Mesothelial cell of epicardium (in vitro differentiated cells): ENCODE measurements around the gene PPP6C. TPM values are rescaled to one million over a fixed set of nuclear protein-coding genes. Genes with fewer than 3 reads are reported as not detected.
"Not testable (repeated sequence)": the region's sequence is repeated elsewhere in the genome, so short reads cannot be mapped to it uniquely, and the experiment has no call there.

Source experiments
- DNase-seq, 2 experiments: peaks; one replicate each; pipeline ENCODE4 v3.0.0; 2021; ENCODE audit warnings: low spot score in 2 of 2; ENCODE audit not compliant: unreplicated experiment in 2 of 2
- H3K27ac Mint-ChIP-seq: 2 replicates; pipeline ENCODE4 v1.8.0; 2021; ENCODE audit warnings: mixed read lengths
- H3K27me3 Mint-ChIP-seq: 2 replicates; pipeline ENCODE4 v1.8.0; 2021; ENCODE audit warnings: low read depth, mixed read lengths
- H3K36me3 Mint-ChIP-seq: 2 replicates; pipeline ENCODE4 v1.8.0; 2021; ENCODE audit warnings: mixed read lengths
- H3K4me1 Mint-ChIP-seq: 2 replicates; pipeline ENCODE4 v1.8.0; 2021; ENCODE audit warnings: mixed read lengths
- H3K4me3 Mint-ChIP-seq: 2 replicates; pipeline ENCODE4 v1.8.0; 2021; ENCODE audit warnings: mild to moderate bottlenecking, moderate library complexity, mixed read lengths
- H3K9me3 Mint-ChIP-seq: 2 replicates; pipeline ENCODE4 v1.8.0; 2021; ENCODE audit warnings: mixed read lengths
- total RNA-seq: library from RNA; stranded (reverse); gene quantifications from 3 replicates; pipeline ENCODE4 v1.2.1, GENCODE V29; 2021
- TF ChIP-seq, protein P1 (sequence below): fragments of 200-600 bp; sonication (generic); IDR thresholded peaks from one replicate; pipeline ENCODE4 v1.5.0; 2021; ENCODE audit warnings: antibody characterized with exemption; ENCODE audit not compliant: unreplicated experiment

Gene PPP6C
- total RNA-seq, 1 donor from 2014 or later = 27.5 TPM

DNA sequence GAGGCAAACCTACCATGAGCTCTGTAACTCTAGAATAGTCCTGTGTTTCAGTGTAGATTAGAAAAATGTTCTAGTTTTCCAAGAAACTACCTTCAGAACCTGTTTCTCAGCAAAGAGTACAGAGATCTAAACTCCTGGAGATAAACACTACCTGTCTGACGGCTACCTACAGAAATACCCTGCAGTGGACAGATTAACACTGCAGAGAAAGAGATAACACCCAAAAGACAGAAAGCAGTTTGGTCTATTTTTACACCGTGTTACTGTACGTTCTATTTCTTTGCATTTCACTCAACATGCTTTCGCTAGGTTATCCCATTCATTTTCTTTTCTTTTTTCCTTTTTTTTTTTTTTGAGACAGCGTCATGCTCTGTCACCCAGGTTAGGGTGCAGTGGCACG, 57.8 kb downstream of the PPP6C start:
- H3K4me1 Mint-ChIP-seq = no peaks in the 10 kb centered on the region
- peaks cover 10% of the 10 kb centered on the region for H3K36me3 Mint-ChIP-seq
- H3K27ac Mint-ChIP-seq = peak overlapping the region; percentile 7
- TF ChIP-seq, protein P1, sequence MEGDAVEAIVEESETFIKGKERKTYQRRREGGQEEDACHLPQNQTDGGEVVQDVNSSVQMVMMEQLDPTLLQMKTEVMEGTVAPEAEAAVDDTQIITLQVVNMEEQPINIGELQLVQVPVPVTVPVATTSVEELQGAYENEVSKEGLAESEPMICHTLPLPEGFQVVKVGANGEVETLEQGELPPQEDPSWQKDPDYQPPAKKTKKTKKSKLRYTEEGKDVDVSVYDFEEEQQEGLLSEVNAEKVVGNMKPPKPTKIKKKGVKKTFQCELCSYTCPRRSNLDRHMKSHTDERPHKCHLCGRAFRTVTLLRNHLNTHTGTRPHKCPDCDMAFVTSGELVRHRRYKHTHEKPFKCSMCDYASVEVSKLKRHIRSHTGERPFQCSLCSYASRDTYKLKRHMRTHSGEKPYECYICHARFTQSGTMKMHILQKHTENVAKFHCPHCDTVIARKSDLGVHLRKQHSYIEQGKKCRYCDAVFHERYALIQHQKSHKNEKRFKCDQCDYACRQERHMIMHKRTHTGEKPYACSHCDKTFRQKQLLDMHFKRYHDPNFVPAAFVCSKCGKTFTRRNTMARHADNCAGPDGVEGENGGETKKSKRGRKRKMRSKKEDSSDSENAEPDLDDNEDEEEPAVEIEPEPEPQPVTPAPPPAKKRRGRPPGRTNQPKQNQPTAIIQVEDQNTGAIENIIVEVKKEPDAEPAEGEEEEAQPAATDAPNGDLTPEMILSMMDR = no peak
- H3K27me3 Mint-ChIP-seq = no peaks in the 10 kb centered on the region
- no peak overlapping the region for H3K4me3 Mint-ChIP-seq
- DNase-seq = no peak
- H3K9me3 Mint-ChIP-seq = peaks cover 13% of the 10 kb centered on the region

DNA sequence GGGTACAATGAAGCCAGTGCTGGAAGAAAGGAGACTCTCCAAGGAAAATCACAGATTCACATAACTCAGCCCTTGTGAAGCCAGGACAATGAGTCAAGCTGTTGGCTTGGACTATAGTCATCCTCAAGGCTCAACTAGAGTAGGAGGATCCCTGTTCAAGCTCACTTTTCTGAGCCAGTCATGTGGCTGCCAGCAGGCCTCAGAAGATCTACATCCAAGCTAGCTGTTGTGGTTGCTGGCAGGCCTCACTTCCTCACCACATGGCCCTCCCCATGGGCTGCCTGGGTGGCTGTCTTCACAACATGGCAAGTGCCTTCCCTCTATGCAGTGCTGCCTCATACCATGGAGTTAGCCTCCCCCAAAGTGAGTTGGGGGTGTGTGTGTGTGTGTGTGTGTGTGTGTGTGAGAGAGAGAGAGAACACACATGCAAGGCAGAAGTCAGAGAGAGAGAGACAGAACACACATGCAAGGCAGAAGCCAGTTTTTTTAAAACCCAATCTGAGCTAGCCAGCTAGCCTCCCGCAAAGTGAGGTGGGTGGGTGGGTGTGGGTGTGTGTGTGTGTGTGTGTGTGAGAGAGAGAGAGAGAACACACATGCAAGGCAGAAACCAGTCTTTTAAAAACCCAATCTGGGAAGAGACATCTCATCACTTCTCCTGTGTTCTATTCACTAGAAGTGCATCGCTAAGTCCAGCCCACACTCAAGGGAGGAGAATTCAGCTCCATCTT, 63.4 kb downstream of the PPP6C start:
- no peak for DNase-seq
- Mint-ChIP-seq H3K4me1 (peaks cover 5% of the 10 kb centered on the region), H3K9me3 (no peaks in the 10 kb centered on the region), H3K36me3 (peaks cover 4% of the 10 kb centered on the region), H3K27me3 (no peaks in the 10 kb centered on the region), H3K27ac (peak overlapping the region; percentile 74), H3K4me3 (no peak overlapping the region)
- TF ChIP-seq, protein P1 = no peak

DNA sequence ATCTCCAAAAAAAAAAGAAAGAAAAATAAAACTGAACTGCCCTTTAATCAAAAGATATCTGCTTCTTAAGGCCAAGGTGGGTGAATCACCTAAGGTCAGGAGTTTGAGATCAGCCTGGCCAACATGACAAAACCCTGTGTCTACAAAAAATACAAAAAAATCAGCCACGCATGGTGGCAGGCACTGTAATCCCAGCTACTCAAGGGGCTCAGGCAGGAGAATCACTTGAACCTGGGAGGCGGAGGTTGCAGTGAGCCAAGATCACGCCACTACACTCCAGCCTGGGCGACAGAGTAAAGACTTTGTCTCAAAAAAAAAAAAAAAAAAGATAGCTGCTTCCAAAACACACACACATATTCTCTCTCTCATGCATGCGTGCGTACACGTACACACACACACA, 64.1 kb downstream of the PPP6C start:
- H3K4me1 Mint-ChIP-seq = peaks cover 5% of the 10 kb centered on the region
- no peaks in the 10 kb centered on the region for H3K27me3 Mint-ChIP-seq
- TF ChIP-seq, protein P1 = no peak
- no peak overlapping the region for H3K4me3 Mint-ChIP-seq
- no peak overlapping the region for H3K27ac Mint-ChIP-seq
- DNase-seq = no peak
- peaks cover 4% of the 10 kb centered on the region for H3K36me3 Mint-ChIP-seq
- H3K9me3 Mint-ChIP-seq = no peaks in the 10 kb centered on the region

DNA sequence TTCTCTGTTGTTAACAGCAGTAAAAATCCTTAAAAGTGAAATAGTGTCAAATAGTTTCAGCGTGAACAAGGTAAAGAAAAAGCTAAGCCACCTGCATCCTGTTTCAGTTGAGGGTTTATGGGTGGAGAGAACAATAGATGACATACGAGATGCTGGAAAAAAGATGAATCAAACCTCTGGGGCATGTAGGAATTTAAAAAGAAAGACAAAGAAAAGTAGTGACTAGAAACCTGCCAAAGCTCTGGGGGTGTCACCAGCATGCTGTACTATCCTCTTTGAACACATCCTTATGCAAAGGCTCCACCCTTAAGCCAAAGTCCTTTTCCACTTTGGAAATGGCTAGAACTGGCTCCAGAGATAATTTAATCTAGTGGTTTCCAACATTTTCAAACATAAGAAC, 68.5 kb downstream of the PPP6C start:
- Mint-ChIP-seq H3K27me3 (no peaks in the 10 kb centered on the region), H3K27ac (no peak overlapping the region), H3K9me3 (no peaks in the 10 kb centered on the region), H3K36me3 (peaks cover 9% of the 10 kb centered on the region), H3K4me3 (no peak overlapping the region), H3K4me1 (peaks cover 13% of the 10 kb centered on the region)
- TF ChIP-seq, protein P1 = no peak
- no peak for DNase-seq

DNA sequence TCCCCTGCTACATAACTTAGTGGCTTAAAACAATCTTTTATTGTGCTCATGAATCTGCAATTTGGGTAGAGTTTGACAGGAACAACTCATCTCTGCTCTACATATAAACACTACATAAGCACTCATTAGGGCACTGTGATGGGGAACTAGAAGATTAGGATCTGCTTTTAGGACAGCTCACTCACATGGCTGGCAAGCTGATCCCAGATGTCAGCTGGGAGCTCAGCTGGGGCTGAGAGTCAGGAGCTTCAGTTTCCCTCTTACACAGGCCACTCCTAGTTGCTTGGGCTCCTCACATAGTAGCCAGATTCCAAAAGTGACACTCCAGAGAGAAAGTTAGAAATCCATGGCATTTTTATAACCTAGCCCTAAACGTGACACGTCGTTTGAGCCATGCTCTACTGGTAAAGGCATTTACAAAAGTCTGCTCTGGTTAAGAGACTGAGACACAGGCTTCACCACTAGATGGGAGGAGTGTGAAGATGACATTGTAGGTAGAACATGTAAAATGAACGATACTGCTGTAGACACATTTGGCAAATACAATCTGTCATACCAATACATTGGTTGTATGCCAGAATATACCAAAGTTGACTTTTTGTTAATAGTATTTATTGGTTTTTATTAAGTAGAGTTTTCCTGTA, 69.8 kb downstream of the PPP6C start:
- Mint-ChIP-seq H3K27me3 (no peaks in the 10 kb centered on the region), H3K27ac (peak overlapping the region; percentile 17), H3K4me1 (peaks cover 9% of the 10 kb centered on the region), H3K36me3 (peaks cover 9% of the 10 kb centered on the region), H3K9me3 (peaks cover 3% of the 10 kb centered on the region), H3K4me3 (no peak overlapping the region)
- no peak for DNase-seq
- TF ChIP-seq, protein P1 = no peak

DNA sequence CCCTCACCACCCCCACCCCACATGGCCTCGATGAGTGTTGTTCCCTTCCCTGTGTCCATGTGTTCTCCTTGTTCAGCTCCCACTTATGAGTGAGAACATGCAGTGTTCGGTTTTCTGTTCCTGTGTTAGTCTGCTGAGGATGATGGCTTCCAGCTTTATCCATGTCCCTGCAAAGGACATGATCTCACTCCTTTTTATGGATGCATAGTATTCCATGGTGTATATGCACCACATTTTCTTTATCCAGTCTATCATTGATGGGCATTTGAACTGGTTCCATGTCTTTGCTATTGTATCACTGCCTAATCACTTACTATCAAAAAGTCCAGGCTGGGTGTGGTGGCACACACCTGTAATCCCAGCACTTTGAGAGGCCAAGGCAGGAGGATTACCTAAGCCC, 70.9 kb downstream of the PPP6C start:
- not testable (repeated sequence) for H3K4me3 Mint-ChIP-seq, H3K9me3 Mint-ChIP-seq, H3K27ac Mint-ChIP-seq, H3K4me1 Mint-ChIP-seq, H3K27me3 Mint-ChIP-seq, H3K36me3 Mint-ChIP-seq, DNase-seq

DNA sequence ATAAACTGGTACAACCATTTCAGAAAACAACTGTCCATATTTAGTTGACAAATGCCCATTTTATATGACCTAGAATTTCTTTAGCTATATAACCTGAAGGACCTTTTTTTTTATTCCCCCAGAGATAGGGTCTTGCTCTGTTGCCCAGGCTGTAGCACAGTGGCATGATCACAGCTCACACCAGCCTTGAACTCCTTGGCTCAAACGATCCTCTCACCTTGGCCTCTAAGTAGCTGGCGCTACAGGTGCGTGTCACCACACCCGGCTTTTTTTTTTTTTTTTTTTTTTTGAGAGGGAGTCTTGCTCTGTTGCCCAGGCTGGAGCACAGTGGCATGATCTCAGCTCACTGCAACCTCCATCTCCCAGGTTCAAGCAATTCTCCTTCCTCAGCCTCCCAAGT, 75.1 kb downstream of the PPP6C start:
- not testable (repeated sequence) for H3K4me1 Mint-ChIP-seq, H3K27ac Mint-ChIP-seq, DNase-seq, H3K27me3 Mint-ChIP-seq, H3K4me3 Mint-ChIP-seq
- peaks cover 42% of the 10 kb centered on the region for H3K9me3 Mint-ChIP-seq
- H3K36me3 Mint-ChIP-seq = peaks cover 41% of the 10 kb centered on the region
